GOT3 (cell line): ENCODE data around the gene KCNA1.
"Not testable (repeated sequence)": the region's sequence is repeated elsewhere in the genome, so short reads cannot be mapped to it uniquely, and the experiment has no call there.

Experiments
- DNase-seq: peaks from one replicate; lab custom pipeline; 2025; ENCODE audit warnings: mixed read lengths; lab: John Stamatoyannopoulos, UW

The KCNA1 gene

DNA sequence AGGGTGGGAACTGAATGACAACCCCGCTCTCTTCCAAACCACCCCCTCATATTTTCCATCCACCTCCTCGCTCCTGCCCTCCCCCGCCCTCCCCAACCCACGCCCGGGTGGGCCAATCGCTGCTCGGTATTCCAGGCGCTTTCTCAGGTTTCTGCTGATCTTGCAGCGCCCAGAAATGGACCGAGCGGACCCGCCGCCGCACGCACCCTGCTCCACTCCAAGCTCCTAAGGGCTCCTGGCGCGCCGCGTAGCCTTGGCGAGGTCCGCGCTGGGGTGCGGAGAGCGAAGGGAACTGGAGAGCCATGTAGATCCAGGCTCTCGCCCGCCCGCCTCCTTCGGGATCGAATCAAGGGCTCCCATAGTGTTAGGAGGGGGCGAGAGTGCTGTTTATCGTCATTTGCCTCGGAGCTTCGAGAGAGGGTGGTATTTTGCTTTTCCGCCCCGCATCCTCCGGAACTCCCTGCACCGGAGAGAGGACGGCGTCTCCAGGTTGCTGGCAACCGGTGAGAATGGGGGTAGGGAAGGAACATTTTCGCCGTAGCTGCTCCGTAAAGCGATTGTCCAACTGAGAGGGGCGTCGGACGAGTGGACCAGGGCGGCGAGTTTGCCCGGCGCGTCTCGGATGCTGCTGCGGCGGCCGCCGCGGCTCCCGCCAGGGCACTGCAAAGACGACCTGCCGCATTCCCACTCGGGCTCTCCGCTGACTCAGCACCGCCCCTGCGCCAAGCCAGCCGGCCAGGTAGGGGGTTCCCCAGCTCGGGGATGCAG lies at the start of gene KCNA1:
KCNA1 (plus strand) TSS at position 172 of the 768 bp plus-strand sequence. CDS start 1,474 bp downstream, outside the sequence.
- no peak for DNase-seq

DNA sequence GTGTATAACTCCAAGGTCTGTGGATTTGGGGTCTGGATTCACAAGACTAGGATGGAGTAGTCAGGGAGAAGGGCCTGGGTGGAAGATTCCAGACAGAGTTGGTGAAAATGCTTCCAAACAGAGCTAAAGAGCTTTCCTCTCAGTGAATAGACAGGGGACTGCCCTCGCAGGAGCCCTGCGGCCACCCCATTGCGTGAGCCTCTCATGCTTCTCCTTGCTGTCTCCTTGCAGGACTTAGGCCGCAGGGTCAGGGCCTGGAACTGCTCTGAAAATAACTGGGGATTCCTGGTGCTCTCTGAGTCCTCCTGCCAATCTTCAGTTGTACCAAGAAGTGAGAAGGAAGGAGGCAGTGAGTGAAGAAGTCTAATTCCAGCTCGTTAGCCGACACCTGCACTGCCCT lies 49.0 kb upstream of the KCNA1 start:
- DNase-seq: no peak

DNA sequence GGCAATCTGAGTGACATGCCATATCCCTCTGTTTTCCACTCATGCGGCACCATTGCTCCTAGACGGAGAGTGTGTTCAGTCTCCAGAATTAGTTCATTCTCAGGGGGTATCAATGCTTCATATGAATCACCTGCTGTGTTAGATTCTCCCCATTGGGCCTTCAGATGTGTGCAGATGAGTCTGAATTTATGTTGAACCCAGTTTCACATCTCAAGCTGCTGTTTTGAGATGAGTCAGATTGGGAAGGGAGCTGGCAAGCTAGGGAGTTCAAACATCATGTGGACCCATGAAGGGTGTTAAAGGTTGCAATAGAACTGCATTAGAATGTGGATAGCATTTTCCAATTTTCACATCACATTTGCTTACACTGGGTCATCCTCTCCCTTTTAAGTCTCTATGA lies 46.9 kb upstream of the KCNA1 start:
- DNase-seq: no peak

DNA sequence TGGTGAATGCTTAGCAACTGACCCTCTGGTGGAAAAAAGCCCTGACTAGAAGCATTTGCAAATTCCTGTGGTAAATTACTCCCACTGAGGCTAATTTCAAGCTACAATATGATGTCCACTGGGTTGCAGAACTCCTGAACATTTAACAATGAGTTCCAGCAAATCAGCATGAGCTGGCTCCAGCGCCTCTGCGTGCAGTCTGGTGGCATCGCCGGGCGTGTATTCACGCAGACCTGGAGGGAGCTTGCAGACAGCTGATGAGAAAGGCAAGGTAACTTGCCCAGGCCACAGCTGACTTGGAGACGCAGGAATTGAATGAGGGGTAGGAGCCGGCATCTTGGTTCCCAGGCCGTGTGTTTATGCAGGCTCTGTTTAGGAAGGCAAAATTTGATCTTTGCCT lies 45.1 kb upstream of the KCNA1 start:
- no peak for DNase-seq

DNA sequence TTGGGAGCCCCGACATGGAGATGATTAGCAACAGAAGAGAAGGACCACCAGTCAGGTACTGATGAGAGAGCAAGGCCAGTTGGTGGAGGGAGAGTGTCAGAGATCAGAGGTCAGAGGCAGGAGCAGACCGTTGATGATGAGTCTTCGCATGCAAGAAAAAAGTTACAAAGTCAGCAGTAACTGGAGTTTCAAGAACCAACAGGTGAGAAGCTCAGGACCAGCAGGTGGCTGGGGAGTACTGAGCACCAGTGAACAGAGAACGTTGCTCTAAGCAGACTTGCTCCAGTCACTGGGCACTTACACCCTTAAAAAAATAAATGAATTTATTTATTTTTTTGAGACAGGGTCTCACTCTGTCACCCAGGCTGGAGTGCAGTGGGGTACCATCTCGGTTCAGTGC lies 44.5 kb upstream of the KCNA1 start:
- DNase-seq: no peak

DNA sequence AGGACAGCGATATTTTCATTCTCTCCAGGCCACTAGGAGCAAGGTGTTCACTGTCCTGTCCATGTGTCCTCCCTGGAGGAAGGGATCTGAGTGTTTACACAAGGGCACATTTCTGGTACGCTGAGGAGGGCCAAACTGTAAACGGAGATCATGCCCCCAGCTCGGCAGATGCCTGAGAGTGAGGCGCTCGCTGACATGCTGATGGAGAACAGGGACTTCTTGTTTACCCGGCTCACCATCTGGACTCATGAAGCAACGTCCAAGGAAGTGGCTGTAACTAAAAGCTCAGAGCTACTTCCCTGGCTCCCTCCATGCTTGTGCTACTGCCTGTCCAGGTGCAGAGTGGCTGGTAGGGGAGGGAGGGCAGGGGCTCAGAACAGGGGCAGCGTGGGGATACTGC lies 43.4 kb upstream of the KCNA1 start:
- DNase-seq: no peak

DNA sequence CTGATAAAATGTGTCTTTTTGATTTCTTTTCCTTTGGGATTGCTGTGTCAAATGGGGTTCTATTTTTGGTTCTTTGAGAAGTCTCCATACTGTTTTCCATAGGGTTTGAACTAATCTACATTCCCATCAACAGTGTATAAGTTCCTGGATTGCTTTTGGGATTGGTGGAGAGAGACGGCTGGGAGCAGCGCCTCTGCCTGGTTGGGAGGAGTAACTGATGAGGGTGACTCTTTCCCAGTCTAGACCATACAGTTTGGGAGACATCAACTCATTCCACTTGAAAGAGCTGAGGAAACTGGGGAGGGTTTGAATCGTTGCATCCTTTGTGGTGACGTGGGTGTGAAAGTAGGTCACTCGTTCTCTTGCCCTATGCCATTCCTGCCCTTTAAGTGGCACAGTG lies 42.3 kb upstream of the KCNA1 start:
- no peak for DNase-seq

DNA sequence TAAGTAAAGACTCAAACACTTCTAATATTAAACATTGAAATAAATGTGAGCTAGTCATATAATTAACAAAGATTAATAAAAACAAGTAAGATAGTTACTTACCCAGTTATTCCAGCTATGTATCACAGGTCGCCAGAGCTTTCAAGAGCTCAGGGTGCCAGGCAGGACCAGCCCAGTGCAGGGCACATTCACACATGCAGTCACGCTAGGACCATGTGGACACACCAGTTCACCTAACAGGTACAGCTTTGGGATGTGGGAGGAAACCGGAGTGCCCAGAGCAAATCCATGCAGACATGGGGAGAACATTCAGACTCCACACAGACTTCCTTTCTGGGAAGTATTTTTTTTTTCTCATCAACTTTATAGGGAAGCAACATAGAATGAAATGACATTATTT lies 39.3 kb upstream of the KCNA1 start:
- DNase-seq: no peak

DNA sequence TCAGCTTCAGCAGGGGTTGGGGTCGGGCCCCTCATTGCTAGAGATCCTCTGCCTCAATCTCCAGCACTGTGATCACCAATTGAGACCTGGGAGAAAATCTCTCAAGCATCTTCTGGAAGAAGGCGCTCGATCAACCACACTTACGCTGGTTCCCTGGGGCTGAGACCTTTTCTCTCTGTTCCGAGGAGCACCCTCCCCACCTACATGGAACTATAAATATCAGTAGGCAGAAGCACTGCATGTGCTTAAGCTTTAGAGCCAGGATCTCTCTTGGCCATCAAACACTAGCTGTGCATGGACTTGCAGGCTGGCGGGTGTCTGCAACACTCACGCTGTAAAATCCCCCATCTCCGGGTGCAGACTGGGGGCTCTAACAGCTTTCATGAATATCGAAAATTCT lies 38.2 kb upstream of the KCNA1 start:
- DNase-seq: no peak

DNA sequence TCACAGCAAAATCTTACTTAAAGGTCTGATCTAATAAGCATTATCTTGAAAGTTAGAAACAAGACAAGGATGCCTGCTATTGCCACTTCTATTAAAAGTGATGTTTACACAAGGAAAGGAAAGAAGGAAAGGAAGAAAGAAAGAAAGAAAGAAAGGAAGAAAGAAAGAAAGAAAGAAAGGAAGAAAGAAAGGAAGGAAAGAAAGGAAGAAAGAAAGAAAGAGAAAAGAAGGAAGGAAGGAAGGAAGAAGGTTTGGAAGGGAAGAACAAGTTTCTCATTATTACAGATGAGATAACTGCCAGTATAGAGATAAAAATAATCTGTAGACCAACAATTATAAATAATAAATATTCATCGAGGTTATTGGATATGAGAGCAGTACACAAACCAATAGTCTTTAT lies 35.8 kb upstream of the KCNA1 start:
- DNase-seq: no peak

DNA sequence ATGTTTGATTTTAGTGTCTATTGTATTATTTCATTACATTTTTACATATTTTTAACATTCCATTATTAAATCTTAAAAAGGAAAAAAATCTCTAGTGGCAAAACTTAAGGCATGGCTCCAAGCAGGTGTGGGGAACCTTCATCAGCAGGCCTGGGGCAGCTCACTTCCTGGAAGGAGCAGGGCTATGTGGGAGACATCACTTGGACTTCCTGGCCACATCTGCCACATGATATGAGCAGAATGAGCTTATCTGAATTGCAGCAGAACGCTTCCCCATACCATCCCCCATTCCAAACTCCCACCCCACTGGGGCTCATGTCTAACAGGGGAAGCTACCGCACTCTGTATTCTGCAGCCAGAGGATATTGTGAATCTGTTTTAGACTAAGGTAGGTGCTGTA lies 35.0 kb upstream of the KCNA1 start:
- no peak for DNase-seq

DNA sequence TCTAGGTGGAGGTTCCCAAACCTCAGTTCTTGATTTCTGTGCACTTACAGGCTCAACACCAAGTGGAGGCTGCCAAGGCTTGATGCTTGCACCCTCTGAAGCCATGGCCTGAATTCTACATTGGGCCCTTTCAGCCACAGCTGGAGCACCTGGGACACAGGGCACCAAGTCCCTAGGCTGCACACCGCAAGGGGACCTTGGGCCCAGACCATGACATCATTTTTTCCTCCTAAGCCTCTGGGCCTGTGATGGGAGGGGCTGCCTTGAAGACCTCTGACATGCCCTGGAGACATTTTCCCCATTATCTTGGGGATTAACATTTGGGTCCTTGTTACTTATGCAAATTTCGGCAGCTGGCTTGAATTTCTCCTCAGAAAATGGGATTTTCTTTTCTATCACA lies 30.2 kb upstream of the KCNA1 start:
- not testable (repeated sequence) for DNase-seq

DNA sequence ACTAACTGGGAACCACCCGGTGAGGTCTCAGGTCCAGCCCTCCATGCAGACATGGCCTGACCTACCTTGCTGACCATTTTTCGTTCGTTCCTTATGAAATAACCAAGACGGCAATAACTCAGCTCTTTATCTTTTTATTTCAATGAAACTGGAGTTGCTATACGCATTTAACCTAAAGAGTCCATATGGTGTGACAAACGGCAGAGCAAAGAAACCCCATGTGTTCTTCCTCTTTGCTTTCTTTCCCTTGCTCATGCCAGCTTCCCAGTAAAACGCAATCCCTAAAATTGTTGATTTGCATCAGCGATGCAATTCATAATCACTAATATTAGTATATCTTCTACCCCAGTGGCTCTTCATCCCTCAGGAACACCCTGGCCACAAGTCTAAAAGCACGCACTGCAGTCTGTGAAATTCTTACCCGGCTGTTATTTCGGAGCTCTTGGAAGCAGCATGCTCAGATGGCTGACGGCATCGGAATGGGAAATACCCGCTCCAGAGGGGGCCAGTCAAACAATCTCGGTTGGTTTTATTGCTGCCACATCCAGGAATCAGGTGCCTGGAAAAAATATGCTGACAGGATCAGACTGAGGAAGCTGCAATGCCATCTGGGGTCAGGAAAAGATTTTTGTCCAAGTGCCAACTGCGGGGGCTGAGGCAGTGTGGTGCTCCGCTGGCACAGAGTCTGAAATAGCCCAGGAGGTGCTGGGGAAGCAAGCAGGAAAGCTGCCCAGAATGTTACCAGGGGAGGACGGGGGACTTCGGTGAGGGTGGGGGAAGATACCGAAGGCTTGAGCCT lies 28.2 kb upstream of the KCNA1 start:
- DNase-seq: no peak

DNA sequence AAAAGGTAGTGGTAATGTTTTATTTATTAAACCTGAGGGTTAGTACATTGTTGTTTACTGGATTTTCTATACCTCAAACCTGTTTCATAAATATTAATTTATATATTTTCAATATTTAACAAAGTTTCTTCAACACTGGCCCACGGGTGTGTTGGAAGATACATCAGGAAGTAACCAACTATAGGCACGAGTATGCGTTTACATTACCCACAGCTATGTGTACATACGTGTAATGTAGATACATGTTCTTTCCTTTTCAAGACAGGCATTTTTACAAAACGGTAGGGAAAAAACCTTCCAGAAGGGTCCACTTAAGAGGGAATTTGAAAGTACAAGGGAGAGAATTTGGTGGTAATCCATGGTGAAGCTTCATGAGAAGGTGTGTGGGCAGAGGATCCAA lies 17.8 kb upstream of the KCNA1 start:
- no peak for DNase-seq

DNA sequence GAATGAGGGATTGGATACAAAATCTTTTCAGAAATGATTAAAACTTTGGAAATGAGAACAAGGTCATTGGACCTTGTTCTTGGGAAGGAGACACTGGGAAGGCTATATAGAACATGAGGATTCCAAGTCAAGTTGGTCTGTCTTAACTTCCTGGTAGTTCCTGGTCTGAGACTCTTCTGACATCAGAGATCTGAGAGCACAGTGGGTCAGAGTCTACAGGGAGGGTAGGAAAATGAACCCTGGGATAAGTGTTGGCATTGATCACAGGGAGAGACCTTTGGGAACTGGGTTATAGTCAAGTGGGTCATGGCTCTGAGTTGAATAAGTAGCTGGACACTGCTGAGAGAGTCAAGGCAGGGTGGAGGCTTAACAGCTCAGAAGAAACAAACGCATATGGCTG lies 17.3 kb upstream of the KCNA1 start:
- no peak for DNase-seq

DNA sequence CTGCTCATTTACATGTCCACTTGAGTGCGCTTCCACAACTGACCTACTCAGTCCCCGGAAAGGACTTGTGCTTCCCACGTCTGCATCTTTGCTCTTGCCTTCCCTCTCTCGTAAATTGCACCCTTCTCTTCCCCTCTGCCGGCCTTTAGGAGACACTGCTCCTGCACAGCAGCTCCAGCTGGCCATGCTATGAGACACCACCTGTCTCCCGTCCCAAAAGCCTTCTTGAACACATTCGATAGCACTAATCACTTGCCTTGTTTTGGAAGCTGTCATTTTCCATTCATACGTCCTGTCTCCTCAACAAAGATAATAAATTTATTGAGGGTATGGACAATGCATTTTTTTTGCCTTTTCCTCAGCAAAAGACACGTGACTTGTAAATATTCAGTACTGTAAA lies 15.7 kb upstream of the KCNA1 start:
- DNase-seq: no peak

DNA sequence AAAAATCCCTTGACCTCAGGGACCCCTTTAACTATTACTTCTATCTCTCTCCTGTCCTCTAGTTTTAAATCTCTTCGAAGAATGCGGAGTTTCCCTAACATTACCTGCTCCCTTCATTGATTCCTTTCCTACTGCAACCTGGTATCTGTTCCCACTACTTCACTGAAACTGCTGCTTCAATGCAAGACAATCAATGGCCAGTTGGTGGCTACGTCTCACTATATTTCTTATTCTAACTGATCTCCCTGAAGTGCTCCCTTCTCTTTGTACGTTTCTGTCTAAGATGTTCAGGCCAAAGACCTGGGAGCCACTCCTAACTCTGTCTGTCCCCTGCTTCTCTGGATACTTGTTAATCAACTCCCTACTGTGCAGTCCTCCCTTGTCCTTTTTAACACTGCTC lies 10.3 kb upstream of the KCNA1 start:
- no peak for DNase-seq

DNA sequence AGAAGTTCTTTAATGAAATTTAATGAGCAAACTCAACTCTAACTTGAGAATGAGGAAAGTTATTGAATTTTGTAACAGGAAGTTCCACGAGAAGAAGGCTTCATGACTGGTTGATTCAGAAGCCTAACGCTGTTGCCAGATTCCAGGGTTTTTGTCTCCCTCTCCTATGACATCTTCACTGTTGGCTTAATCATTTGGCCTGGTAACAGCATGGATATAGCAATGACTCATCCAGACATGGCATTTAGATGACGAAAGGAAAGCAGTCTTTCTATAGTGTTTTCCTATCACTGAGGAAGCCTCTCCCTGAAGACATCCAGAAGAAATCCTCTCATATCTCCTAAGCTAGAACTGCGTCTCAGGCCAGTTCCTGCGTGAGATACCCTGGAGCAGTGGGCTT lies 9.4 kb upstream of the KCNA1 start:
- DNase-seq: no peak

DNA sequence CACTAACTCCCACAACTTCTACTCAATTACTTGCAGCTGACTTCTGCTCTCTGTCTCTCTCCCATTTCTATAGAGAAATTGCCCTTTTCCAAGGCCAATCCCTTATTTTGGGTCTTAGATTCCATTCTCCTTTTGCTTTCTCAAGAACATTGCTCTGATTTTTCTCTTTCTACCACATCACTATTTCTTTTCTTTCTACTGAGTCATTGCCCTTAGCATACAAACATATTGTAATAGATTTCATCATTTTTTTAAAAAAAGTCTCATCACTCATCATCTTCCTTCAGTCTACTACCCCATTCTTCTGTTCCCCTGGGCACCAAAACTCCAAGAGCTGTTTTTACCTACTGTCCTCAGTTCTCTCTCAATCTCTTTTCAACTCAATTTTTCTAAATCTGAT lies 4.4 kb upstream of the KCNA1 start:
- no peak for DNase-seq

DNA sequence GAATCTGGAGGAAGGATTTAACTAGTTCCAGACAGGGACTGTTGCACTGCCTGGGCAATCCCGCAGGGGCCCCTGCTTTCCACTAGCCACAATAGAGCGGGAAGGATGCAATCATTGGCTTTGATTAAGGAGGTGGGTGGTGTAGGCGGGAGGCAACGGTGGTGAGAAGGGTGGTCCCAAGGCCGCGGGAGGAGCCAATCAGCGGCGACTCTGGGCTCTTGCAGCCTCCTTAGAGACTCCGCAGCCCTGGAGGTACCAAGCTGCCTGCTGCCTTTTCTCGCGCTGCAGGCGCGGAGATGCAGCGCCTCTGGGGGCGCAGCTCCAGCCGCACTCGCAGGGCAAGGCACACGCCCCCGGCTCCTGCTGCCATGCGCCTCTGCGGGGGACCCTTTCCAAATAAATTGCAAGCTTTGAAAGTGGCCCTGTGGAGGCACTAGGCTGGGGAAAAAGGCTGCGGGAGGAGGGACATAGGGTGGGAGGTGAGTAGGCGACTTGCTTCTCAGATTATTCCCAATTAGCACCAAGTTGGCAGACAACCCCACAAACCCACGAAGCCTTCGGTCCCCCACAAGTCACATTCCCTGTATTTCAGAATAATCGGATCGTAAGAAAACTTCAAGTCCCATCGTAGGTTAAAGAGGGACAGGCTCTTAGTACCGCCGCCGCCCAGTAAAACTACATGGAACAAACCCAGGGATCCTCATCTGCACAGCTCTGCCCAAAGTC lies 858 bp upstream of the KCNA1 start:
- DNase-seq: peak; percentile 32

DNA sequence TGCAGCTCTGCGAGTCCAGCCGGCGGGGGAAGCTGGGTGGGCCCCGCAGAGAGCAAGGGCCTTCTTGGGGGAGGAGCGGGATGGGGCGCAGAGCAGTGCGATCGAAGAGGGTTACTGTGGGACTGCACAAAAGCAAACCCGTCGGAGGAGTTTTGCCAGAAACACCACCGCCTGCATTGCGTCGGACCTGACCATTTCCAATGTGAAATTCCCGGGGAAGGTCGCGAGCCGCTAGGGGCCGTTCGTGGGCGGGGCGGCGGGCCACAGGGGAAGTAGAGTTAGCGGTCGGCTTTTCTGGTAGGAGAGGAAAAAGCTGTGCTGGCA lies 333 bp upstream of the KCNA1 start:
- DNase-seq: no peak

DNA sequence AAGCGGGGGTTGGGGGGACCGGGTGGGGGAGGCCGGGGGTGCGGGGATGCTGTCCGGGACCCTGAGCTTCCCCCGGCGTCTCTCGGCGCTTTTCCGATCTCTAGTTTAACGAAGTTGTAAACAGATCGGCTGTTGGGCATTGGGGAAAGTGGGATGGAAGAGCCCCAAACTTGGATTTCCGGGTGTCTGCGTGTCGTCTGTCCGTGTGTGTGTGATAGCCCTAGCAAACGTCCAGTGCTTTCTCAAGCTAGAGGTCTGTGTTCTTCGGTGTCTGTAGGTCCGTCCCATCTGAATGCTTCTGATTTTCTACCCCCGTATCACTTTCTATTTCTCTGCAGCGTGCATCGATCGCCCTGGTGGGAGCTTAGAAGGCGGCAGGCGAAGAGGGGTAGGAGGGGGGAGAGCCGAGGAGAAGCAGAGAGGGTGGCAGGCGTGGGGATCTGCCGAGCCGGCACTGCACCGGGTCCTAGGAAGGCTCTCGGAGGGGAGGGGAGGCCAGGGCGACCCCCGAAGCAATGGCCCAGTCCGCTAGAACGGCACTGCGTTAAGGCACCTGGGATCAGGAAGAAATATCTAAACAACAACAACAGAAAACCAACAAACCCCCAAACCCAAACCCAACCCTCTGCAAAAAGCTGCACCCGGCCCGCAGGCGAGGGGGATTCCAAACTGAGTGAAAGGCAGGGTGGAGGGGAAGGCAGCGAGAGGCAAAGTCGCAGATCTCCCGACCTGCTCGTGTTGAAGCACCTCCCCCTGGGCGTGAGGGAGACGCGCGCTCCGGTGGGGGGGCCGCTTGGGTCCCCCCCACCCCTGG lies 1.0 kb downstream of the KCNA1 start:
- no peak for DNase-seq
